Endodermal cell (in vitro differentiated cells): ENCODE measurements around the gene SIK2. TPM values are rescaled to one million over a fixed set of nuclear protein-coding genes. Genes with fewer than 3 reads are reported as not detected.

Experiments used
- DNase-seq: peaks from one replicate; pipeline ENCODE4 v3.0.0-alpha.2; 2017
- H3K27ac ChIP-seq: 2 replicates; pipeline ENCODE4 v1.5.1; 2013; ENCODE audit warnings: mild to moderate bottlenecking, low read depth, low read length, moderate library complexity
- H3K27me3 ChIP-seq: 2 replicates; pipeline ENCODE4 v1.6.1; 2013; ENCODE audit warnings: mild to moderate bottlenecking, low read length, moderate library complexity; ENCODE audit not compliant: insufficient read depth, control insufficient read depth, poor library complexity, severe bottlenecking
- H3K36me3 ChIP-seq: 2 replicates; pipeline ENCODE4 v1.7.0; 2013; ENCODE audit warnings: mild to moderate bottlenecking, low read length, moderate library complexity; ENCODE audit not compliant: control insufficient read depth, insufficient read depth
- H3K4me1 ChIP-seq: one replicate; pipeline ENCODE4 v1.7.0; 2013; ENCODE audit warnings: low read length; ENCODE audit not compliant: control insufficient read depth, insufficient read depth
- H3K4me3 ChIP-seq: 2 replicates; pipeline ENCODE4 v1.5.1; 2013; ENCODE audit warnings: mild to moderate bottlenecking, low read length, moderate library complexity
- H3K9ac ChIP-seq: 2 replicates; pipeline ENCODE4 v1.6.1; 2013; ENCODE audit warnings: mild to moderate bottlenecking, low read length, moderate library complexity; ENCODE audit not compliant: poor library complexity, severe bottlenecking; ENCODE audit errors: extremely low read depth
- H3K9me3 ChIP-seq: 2 replicates; pipeline ENCODE4 v1.6.1; 2013; ENCODE audit warnings: mild to moderate bottlenecking, low read length, moderate library complexity; ENCODE audit not compliant: control insufficient read depth
- H3K27ac Mint-ChIP-seq: 2 replicates; pipeline ENCODE4 v1.8.0; 2020; ENCODE audit warnings: mixed read lengths
- H3K27me3 Mint-ChIP-seq: 2 replicates; pipeline ENCODE4 v1.8.0; 2021; ENCODE audit warnings: mild to moderate bottlenecking, mixed read lengths; ENCODE audit not compliant: insufficient read depth
- H3K36me3 Mint-ChIP-seq: 2 replicates; pipeline ENCODE4 v1.8.0; 2020; ENCODE audit warnings: low read depth, mixed read lengths
- H3K4me1 Mint-ChIP-seq: 2 replicates; pipeline ENCODE4 v1.8.0; 2020; ENCODE audit warnings: mixed read lengths
- H3K4me3 Mint-ChIP-seq: 2 replicates; pipeline ENCODE4 v1.8.0; 2020; ENCODE audit warnings: mild to moderate bottlenecking, moderate library complexity, mixed read lengths
- H3K9me3 Mint-ChIP-seq: 2 replicates; pipeline ENCODE4 v1.8.0; 2020; ENCODE audit warnings: mild to moderate bottlenecking, mixed read lengths
- WGBS, 2 experiments: methylation state at CpG; one replicate each; pipeline versions ENCODE4 v1.1.5 to v1.1.7; 2013; ENCODE audit warnings: missing lambda C conversion rate in 2 of 2, mixed read lengths in 1 of 2; ENCODE audit not compliant: insufficient coverage in 1 of 2, insufficient read length in 1 of 2; 5-methylcytosine and 5-hydroxymethylcytosine counted together
- total RNA-seq, 2 donors: library from RNA; stranded (reverse); fragmentation: NEBNext Ultra II Directional in 1 of 2; extraction: Animal tissue kit (Norgen Biotek cat#: 25700) in 1 of 2; gene quantifications; 2 replicates in 1 of 2; 3 replicates in 1 of 2; pipeline ENCODE4 v1.2.1, GENCODE V29; 2021
- TF ChIP-seq, protein P1 (sequence below): fragments of 200-600 bp; sonication (generic); conservative IDR thresholded peaks from 2 replicates; pipeline ENCODE4 v1.5.0; 2021; ENCODE audit warnings: antibody characterized with exemption, mild to moderate bottlenecking

Gene SIK2
- total RNA-seq, 2 donors from 2014 or later, result 13.2 to 13.4 TPM

- Histone ChIP-seq H3K36me3 (peaks cover 15% of the 10 kb centered on the region), H3K9me3 (no peaks in the 10 kb centered on the region), H3K9ac (no peak overlapping the region), H3K27ac (peak overlapping the region; percentile 95), H3K4me1 (peaks cover 3% of the 10 kb centered on the region), H3K4me3 (no peak overlapping the region), H3K27me3 (no peaks in the 10 kb centered on the region)
- WGBS, 2 experiments, result 76 to 85% methylated on average over 6 to 7 of the region's 7 CpGs
- Mint-ChIP-seq H3K36me3 (peaks cover 7% of the 10 kb centered on the region), H3K27ac (no peak overlapping the region), H3K9me3 (no peaks in the 10 kb centered on the region), H3K4me3 (no peak overlapping the region), H3K27me3 (no peaks in the 10 kb centered on the region), H3K4me1 (peaks cover 17% of the 10 kb centered on the region)
- TF ChIP-seq, protein P1, sequence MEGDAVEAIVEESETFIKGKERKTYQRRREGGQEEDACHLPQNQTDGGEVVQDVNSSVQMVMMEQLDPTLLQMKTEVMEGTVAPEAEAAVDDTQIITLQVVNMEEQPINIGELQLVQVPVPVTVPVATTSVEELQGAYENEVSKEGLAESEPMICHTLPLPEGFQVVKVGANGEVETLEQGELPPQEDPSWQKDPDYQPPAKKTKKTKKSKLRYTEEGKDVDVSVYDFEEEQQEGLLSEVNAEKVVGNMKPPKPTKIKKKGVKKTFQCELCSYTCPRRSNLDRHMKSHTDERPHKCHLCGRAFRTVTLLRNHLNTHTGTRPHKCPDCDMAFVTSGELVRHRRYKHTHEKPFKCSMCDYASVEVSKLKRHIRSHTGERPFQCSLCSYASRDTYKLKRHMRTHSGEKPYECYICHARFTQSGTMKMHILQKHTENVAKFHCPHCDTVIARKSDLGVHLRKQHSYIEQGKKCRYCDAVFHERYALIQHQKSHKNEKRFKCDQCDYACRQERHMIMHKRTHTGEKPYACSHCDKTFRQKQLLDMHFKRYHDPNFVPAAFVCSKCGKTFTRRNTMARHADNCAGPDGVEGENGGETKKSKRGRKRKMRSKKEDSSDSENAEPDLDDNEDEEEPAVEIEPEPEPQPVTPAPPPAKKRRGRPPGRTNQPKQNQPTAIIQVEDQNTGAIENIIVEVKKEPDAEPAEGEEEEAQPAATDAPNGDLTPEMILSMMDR, result no peak
- DNase-seq, result no peak
These were observed 130.8 kb downstream of the SIK2 start for GRCh38 chr11:111733016-111733415.

GRCh38 chr11:111733611-111734088 lies 131.4 kb downstream of the SIK2 start:
- Mint-ChIP-seq H3K4me1 (peaks cover 20% of the 10 kb centered on the region), H3K9me3 (no peaks in the 10 kb centered on the region), H3K4me3 (no peak overlapping the region), H3K36me3 (peaks cover 6% of the 10 kb centered on the region), H3K27ac (no peak overlapping the region), H3K27me3 (no peaks in the 10 kb centered on the region)
- WGBS, 2 experiments, result 77 to 91% methylated on average over 5 to 9 of the region's 9 CpGs
- Histone ChIP-seq H3K27me3 (no peaks in the 10 kb centered on the region), H3K27ac (peak overlapping the region; percentile 95), H3K9ac (no peak overlapping the region), H3K9me3 (no peaks in the 10 kb centered on the region), H3K4me3 (no peak overlapping the region), H3K36me3 (peaks cover 21% of the 10 kb centered on the region), H3K4me1 (peaks cover 3% of the 10 kb centered on the region)
- peak; percentile 53 for DNase-seq
- TF ChIP-seq, protein P1, result no peak

GRCh38 chr11:111734101-111734953 lies 132.1 kb downstream of the SIK2 start:
- Histone ChIP-seq H3K9me3 (no peaks in the 10 kb centered on the region), H3K27ac (peak overlapping the region; percentile 95), H3K27me3 (no peaks in the 10 kb centered on the region), H3K4me1 (peaks cover 3% of the 10 kb centered on the region), H3K9ac (no peak overlapping the region), H3K4me3 (no peak overlapping the region), H3K36me3 (peaks cover 28% of the 10 kb centered on the region)
- Mint-ChIP-seq H3K4me1 (peaks cover 20% of the 10 kb centered on the region), H3K36me3 (peaks cover 8% of the 10 kb centered on the region), H3K27me3 (no peaks in the 10 kb centered on the region), H3K27ac (peak overlapping the region; percentile 14), H3K4me3 (no peak overlapping the region), H3K9me3 (no peaks in the 10 kb centered on the region)
- DNase-seq, result peak; percentile 57
- 82 to 85% methylated on average over 5 to 8 of the region's 8 CpGs for WGBS, 2 experiments
- TF ChIP-seq, protein P1, result no peak
